GM12878 (cell line): ENCODE data around the gene SYNCRIP. TPM values are rescaled to one million over a fixed set of nuclear protein-coding genes. Genes with fewer than 3 reads are reported as not detected.

Experiments
- ASH2L ChIP-seq: fragments of 300-600, 200-600 bp; sonication (generic); IDR thresholded peaks from 2 replicates; pipeline ENCODE4 v1.6.1; 2017; ENCODE audit warnings: low read depth, mild to moderate bottlenecking, borderline replicate concordance
- BHLHE40 ChIP-seq, 2 experiments: fragments of 450-650 bp in 1 of 2; IDR thresholded peaks; 2 replicates each; pipeline ENCODE4 v1.6.1; 2011 to 2017; ENCODE audit warnings: low read depth in 2 of 2, borderline replicate concordance in 1 of 2, improper control_type of control experiment in 1 of 2, low read length in 1 of 2, mild to moderate bottlenecking in 1 of 2
- CREM ChIP-seq: IDR thresholded peaks from 2 replicates; pipeline ENCODE4 v1.6.1; 2014; ENCODE audit warnings: antibody characterized with exemption, low read depth
- EED ChIP-seq: sonication (generic); IDR thresholded peaks from 2 replicates; pipeline ENCODE4 v1.6.1; 2016; ENCODE audit warnings: antibody characterized with exemption, low read depth
- HDAC6 ChIP-seq: fragments of 200-600 bp; sonication (generic); IDR thresholded peaks from one replicate; pipeline ENCODE4 v1.8.0; 2017; ENCODE audit warnings: antibody characterized with exemption; ENCODE audit not compliant: unreplicated experiment
- IRF4 ChIP-seq: IDR thresholded peaks from 2 replicates; pipeline ENCODE4 v1.6.1; 2011; ENCODE audit warnings: low read depth, low read length
- MEF2B ChIP-seq: fragments of 450-650 bp; IDR thresholded peaks from 2 replicates; pipeline ENCODE4 v1.6.1; 2018; ENCODE audit warnings: mild to moderate bottlenecking, moderate library complexity; ENCODE audit not compliant: partially characterized antibody, poor library complexity, severe bottlenecking
- MYB ChIP-seq: fragments of 150-350 bp; IDR thresholded peaks from 2 replicates; pipeline ENCODE4 v1.6.1; 2014; ENCODE audit warnings: mild to moderate bottlenecking, low read depth, low read length, borderline replicate concordance
- MYC ChIP-seq: IDR thresholded peaks from 2 replicates; pipeline ENCODE4 v1.6.1; 2011; ENCODE audit warnings: mild to moderate bottlenecking, low read length, moderate library complexity, inconsistent platforms; ENCODE audit not compliant: insufficient read depth, insufficient replicate concordance, insufficient read length, severe bottlenecking
- NR2C2 ChIP-seq: IDR thresholded peaks from 2 replicates; pipeline ENCODE4 v1.6.1; 2011; ENCODE audit warnings: borderline replicate concordance, low read depth; ENCODE audit not compliant: control insufficient read depth, insufficient read length
- NRF1 ChIP-seq: conservative IDR thresholded peaks from 2 replicates; pipeline ENCODE4 v1.6.1; 2011; ENCODE audit warnings: mild to moderate bottlenecking, low read depth, low read length, improper control_type of control experiment
- POLR2AphosphoS2 ChIP-seq: IDR thresholded peaks from 2 replicates; pipeline ENCODE4 v1.6.1; 2011; ENCODE audit warnings: low read depth, mild to moderate bottlenecking, low read length, improper control_type of control experiment, moderate library complexity
- RB1 ChIP-seq: fragments of 450-650 bp; formaldehyde crosslinking; IDR thresholded peaks from 2 replicates; pipeline ENCODE4 v1.6.1; 2017; ENCODE audit warnings: mild to moderate bottlenecking, borderline replicate concordance
- RUNX3 ChIP-seq: IDR thresholded peaks from 2 replicates; pipeline ENCODE4 v1.6.1; 2012; ENCODE audit warnings: low read length, inconsistent platforms
- SMC3 ChIP-seq: IDR thresholded peaks from 2 replicates; pipeline ENCODE4 v1.6.1; 2011; ENCODE audit warnings: low read length, improper control_type of control experiment, borderline replicate concordance
- SUPT20H ChIP-seq: IDR thresholded peaks from 2 replicates; pipeline ENCODE4 v1.6.1; 2011; ENCODE audit warnings: low read depth, mild to moderate bottlenecking, low read length, moderate library complexity, borderline replicate concordance; ENCODE audit not compliant: control insufficient read depth
- ZBED1 ChIP-seq: IDR thresholded peaks from 2 replicates; pipeline ENCODE4 v1.6.1; 2016; ENCODE audit warnings: borderline replicate concordance
- ZSCAN29 ChIP-seq: fragments of 450-650 bp; IDR thresholded peaks from 2 replicates; pipeline ENCODE4 v1.6.1; 2017; ENCODE audit warnings: mild to moderate bottlenecking, moderate library complexity
- ZZZ3 ChIP-seq: IDR thresholded peaks from 2 replicates; pipeline ENCODE4 v1.6.1; 2011; ENCODE audit warnings: low read depth; ENCODE audit not compliant: control insufficient read depth, insufficient read length
- polyA plus RNA-seq, 11 experiments: library from polyadenylated mRNA; depleted of rRNA in 4 of 11; unstranded in 6 of 11; stranded (reverse) in 5 of 11; fragments of >200 nt; fragmentation: Nextera tagmentation in 4 of 11; fragmentation: Illumina TruSeq in 1 of 11; extraction: Ambion mirVana in 4 of 11; extraction: Trizol in 1 of 11; gene quantifications; 1 replicate in 1 of 11; 2 replicates in 10 of 11; pipeline versions ENCODE4 v1.2.1 to v1.2.3, GENCODE V29; 2011 to 2016; ENCODE audit warnings: inconsistent platforms in 2 of 11, missing spikeins in 2 of 11, low read depth in 1 of 11
- total RNA-seq, 4 experiments: library from RNA; depleted of rRNA in 3 of 4; stranded (reverse); fragments of >200 nt in 3 of 4; fragmentation: Illumina TruSeq in 1 of 4; extraction: Trizol in 1 of 4; gene quantifications; 2 replicates each; pipeline versions ENCODE4 v1.2.1 to v1.2.3, GENCODE V29; 2013 to 2021
- TF ChIP-seq, protein P1 (sequence below): IDR thresholded peaks from 2 replicates; pipeline ENCODE4 v1.6.1; 2012; ENCODE audit warnings: low read depth, low read length, improper control_type of control experiment
- TF ChIP-seq, protein P2 (sequence below): IDR thresholded peaks from 2 replicates; pipeline ENCODE4 v1.6.1; 2011; ENCODE audit warnings: borderline replicate concordance, low read depth, mild to moderate bottlenecking, moderate library complexity, low read length; ENCODE audit not compliant: insufficient read depth, poor library complexity, severe bottlenecking
- TF ChIP-seq, protein P3 (sequence below): IDR thresholded peaks from 2 replicates; pipeline ENCODE4 v1.6.1; 2012; ENCODE audit warnings: low read depth, low read length, improper control_type of control experiment
- TF ChIP-seq, protein P4 (sequence below): fragments of 450-650 bp; formaldehyde crosslinking; IDR thresholded peaks from 2 replicates; pipeline ENCODE4 v1.4.0; 2022; ENCODE audit warnings: mild to moderate bottlenecking, moderate library complexity

The SYNCRIP gene
- total and polyA plus RNA-seq, 10 of the 15 experiments (the other 5 are each of a cell fraction or from before 2014, with no cell fraction given) = 28.4 to 255 (median 131) TPM

DNA sequence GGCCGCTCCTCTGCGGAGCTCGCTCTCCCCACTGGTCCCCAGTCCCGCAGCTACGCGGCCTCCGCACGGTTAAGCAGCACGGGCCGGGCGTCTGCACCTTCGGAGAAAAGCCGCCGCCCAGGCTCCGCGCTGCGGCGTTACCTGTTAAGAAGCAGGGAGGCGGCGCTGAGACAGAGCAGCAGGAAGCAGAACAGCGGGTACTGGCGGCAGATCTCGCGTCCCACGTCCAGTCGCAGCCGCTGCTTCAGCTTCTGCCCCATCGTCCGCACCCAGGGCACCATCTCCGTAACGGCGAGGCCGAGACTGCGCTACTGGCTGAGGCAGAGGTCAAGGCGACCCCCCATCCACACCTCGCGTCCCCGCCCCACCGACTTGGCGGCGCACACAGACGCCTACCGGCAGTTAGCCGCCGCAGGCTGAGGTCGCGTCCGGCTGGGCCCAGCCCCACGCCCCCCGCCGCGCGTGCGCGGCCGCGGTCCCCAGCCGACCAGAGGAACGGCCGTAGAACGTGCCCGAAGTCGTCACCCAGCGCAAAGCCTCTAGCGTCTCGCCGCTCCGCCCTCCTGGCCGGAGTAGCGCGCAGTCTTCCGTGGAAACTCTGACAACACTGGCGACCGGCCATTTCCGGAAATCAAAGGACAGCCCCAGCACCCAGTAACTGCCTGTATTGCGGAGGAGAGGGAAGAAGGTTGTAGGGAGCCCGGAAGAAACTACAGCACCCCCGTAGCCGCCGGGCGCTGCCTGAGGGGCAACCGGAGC is 49.1 kb downstream of the SYNCRIP start, which contains the start of gene SNX14 (continued):
- no peak for TF ChIP-seq SUPT20H
- TF ChIP-seq, protein P1, sequence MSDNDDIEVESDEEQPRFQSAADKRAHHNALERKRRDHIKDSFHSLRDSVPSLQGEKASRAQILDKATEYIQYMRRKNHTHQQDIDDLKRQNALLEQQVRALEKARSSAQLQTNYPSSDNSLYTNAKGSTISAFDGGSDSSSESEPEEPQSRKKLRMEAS = no peak; the same call in none of the 2 replicates
- peak; percentile 93 to 97 for TF ChIP-seq BHLHE40 (IDR thresholded peaks at IDR 0.05; ENCODE audit: borderline replicate concordance in 1 of 2, low read depth in 2 of 2, low read length in 1 of 2)
- 0 out of 2 replicates have a peak, but pooled peaks have one; percentile 12 for TF ChIP-seq EED
- peak; percentile 72 for TF ChIP-seq CREM
- TF ChIP-seq, protein P2, sequence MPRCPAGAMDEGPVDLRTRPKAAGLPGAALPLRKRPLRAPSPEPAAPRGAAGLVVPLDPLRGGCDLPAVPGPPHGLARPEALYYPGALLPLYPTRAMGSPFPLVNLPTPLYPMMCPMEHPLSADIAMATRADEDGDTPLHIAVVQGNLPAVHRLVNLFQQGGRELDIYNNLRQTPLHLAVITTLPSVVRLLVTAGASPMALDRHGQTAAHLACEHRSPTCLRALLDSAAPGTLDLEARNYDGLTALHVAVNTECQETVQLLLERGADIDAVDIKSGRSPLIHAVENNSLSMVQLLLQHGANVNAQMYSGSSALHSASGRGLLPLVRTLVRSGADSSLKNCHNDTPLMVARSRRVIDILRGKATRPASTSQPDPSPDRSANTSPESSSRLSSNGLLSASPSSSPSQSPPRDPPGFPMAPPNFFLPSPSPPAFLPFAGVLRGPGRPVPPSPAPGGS = no peak
- TF ChIP-seq NR2C2 = no peak
- TF ChIP-seq POLR2AphosphoS2 = peak; percentile 83; the same call in 1 of the 2 replicates
- TF ChIP-seq IRF4 = no peak
- no peak for TF ChIP-seq MYB
- TF ChIP-seq, protein P3, sequence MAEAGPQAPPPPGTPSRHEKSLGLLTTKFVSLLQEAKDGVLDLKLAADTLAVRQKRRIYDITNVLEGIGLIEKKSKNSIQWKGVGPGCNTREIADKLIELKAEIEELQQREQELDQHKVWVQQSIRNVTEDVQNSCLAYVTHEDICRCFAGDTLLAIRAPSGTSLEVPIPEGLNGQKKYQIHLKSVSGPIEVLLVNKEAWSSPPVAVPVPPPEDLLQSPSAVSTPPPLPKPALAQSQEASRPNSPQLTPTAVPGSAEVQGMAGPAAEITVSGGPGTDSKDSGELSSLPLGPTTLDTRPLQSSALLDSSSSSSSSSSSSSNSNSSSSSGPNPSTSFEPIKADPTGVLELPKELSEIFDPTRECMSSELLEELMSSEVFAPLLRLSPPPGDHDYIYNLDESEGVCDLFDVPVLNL = no peak
- TF ChIP-seq ZZZ3 = no peak
- peak; percentile 55 for TF ChIP-seq MYC
- peak; percentile 87 for TF ChIP-seq NRF1
- TF ChIP-seq HDAC6 = no peak
- TF ChIP-seq ASH2L = no peak
- TF ChIP-seq SMC3 = no peak
- TF ChIP-seq, protein P4, sequence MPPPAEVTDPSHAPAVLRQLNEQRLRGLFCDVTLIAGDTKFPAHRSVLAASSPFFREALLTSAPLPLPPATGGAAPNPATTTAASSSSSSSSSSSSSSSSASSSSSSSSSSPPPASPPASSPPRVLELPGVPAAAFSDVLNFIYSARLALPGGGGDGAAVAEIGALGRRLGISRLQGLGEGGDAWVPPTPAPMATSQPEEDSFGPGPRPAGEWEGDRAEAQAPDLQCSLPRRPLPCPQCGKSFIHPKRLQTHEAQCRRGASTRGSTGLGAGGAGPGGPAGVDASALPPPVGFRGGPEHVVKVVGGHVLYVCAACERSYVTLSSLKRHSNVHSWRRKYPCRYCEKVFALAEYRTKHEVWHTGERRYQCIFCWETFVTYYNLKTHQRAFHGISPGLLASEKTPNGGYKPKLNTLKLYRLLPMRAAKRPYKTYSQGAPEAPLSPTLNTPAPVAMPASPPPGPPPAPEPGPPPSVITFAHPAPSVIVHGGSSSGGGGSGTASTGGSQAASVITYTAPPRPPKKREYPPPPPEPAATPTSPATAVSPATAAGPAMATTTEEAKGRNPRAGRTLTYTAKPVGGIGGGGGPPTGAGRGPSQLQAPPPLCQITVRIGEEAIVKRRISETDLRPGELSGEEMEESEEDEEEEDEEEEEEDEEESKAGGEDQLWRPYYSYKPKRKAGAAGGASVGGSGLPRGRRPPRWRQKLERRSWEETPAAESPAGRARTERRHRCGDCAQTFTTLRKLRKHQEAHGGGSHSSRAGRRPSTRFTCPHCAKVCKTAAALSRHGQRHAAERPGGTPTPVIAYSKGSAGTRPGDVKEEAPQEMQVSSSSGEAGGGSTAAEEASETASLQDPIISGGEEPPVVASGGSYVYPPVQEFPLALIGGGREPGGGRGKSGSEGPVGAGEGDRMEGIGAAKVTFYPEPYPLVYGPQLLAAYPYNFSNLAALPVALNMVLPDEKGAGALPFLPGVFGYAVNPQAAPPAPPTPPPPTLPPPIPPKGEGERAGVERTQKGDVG (CRISPR knock-in tag) = no peak
- peak; percentile 49 for TF ChIP-seq MEF2B
- TF ChIP-seq ZSCAN29 = no peak; the same call in 1 of the 2 replicates
- peak; percentile 12; the same call in 1 of the 2 replicates for TF ChIP-seq RB1
- TF ChIP-seq RUNX3 = peak; percentile 5; the same call in 1 of the 2 replicates
- TF ChIP-seq ZBED1 = peak; percentile 22; the same call in 1 of the 2 replicates
